Gastroesophageal sphincter (tissue), 4 donors: ENCODE results near the gene CMC1. TPM values are rescaled to one million over a fixed set of nuclear protein-coding genes. Genes with fewer than 3 reads are reported as not detected.
A peak's percentile ranks its signal among the peaks of the same experiment; 100 is the strongest.

Experiments used
- ATAC-seq: fragments of 150-250 bp; one replicate; pipeline ENCODE4 v1.9.1; 2016; ENCODE audit warnings: mild to moderate bottlenecking, moderate library complexity
- H3K27ac ChIP-seq, 4 donors: fragments of 200-600 bp; sonication (generic) in 3 of 4; 1 replicate in 3 of 4; 2 replicates in 1 of 4; pipeline ENCODE4 v1.5.1; 2016 to 2019
- H3K27me3 ChIP-seq: fragments of 200-600 bp; sonication (generic); one replicate; pipeline ENCODE4 v1.5.1; 2019
- H3K36me3 ChIP-seq, 2 donors: fragments of 200-600 bp; sonication (generic); one replicate each; pipeline ENCODE4 v1.5.1; 2019; ENCODE audit warnings: control low read depth in 1 of 2
- H3K4me1 ChIP-seq, 3 donors: fragments of 200-600 bp; sonication (generic); 1 replicate in 2 of 3; 2 replicates in 1 of 3; pipeline ENCODE4 v1.5.1; 2016 to 2019; ENCODE audit warnings: control low read depth in 2 of 3
- H3K4me3 ChIP-seq, 2 donors: fragments of 200-600 bp; sonication (generic); one replicate each; pipeline ENCODE4 v1.5.1; 2019; ENCODE audit warnings: mild to moderate bottlenecking in 1 of 2, moderate library complexity in 1 of 2
- H3K9me3 ChIP-seq, 3 donors: fragments of 200-600 bp; sonication (generic); one replicate each; pipeline ENCODE4 v1.5.1; 2017 to 2019; ENCODE audit warnings: control low read depth in 2 of 3
- CTCF ChIP-seq, 4 experiments: fragments of 200-600 bp in 2 of 4; fragments of 450-650 bp in 2 of 4; sonication (generic) in 1 of 4; IDR thresholded peaks; one replicate each; pipeline ENCODE4 v1.5.1; 2017 to 2019; ENCODE audit warnings: antibody characterized with exemption in 4 of 4, mild to moderate bottlenecking in 2 of 4, moderate library complexity in 2 of 4
- EP300 ChIP-seq: sonication (generic); formaldehyde crosslinking; IDR thresholded peaks from one replicate; pipeline ENCODE4 v1.6.1; 2017; ENCODE audit warnings: antibody characterized with exemption, mild to moderate bottlenecking
- POLR2A ChIP-seq, 2 donors: fragments of 450-650 bp; IDR thresholded peaks; one replicate each; pipeline ENCODE4 v1.6.1; 2017; ENCODE audit warnings: antibody characterized with exemption in 2 of 2, mild to moderate bottlenecking in 2 of 2, moderate library complexity in 1 of 2
- POLR2AphosphoS5 ChIP-seq: sonication (generic); formaldehyde crosslinking; IDR thresholded peaks from one replicate; pipeline ENCODE4 v1.6.1; 2017; ENCODE audit warnings: antibody characterized with exemption
- WGBS, 2 donors: methylation state at CpG; one replicate each; pipeline ENCODE4 v1.1.5; 2018; ENCODE audit warnings: low coverage in 1 of 2; 5-methylcytosine and 5-hydroxymethylcytosine counted together
- total RNA-seq, 4 donors: library from RNA; depleted of rRNA; stranded (reverse); fragments of >200 nt; gene quantifications; one replicate each; pipeline ENCODE4 v1.1.0, GENCODE V29; 2016

CMC1 gene
- total RNA-seq, 4 donors from 2014 or later = 6.5 to 30.5 (median 19.5) TPM

GRCh38 chr3:28349469-28350000 lies 108.1 kb downstream of the CMC1 start:
- Histone ChIP-seq H3K4me1 (peaks cover 7 to 44% (median 11%) of the 10 kb centered on the region in 3 donors), H3K9me3 (peaks cover 0 to 23% (median 0%) of the 10 kb centered on the region in 3 donors), H3K27ac (peak overlapping the region; percentile 97 to 98 (median 98)), H3K27me3 (no peaks in the 10 kb centered on the region), H3K4me3 (peak overlapping the region; percentile 75 to 80), H3K36me3 (peaks cover 0 to 19% of the 10 kb centered on the region in 2 donors)
- 15 to 18% methylated on average over 10 to 11 of the region's 13 CpGs for WGBS, 2 donors
- TF ChIP-seq EP300 (no peak), POLR2AphosphoS5 (no peak), CTCF (IDR thresholded peaks at IDR 0.05) (no peak), POLR2A (IDR thresholded peaks at IDR 0.05) (no peak)
- no peak for ATAC-seq

Other genes starting within 250 kb of the CMC1 start
- gene ZCWPW2, start 107.1 kb downstream of the CMC1 start, total RNA-seq = 1 to 10 TPM in 3 of 4 donors, under 1 TPM in 1; 0.99 to 9.8 (median 1.1) TPM
- 10 to 100 TPM; 48.3 to 87.7 (median 59.1) TPM for gene AZI2, start 107.2 kb downstream of the CMC1 start, total RNA-seq